Measurements from ENCODE around the gene SYNPO2. TPM values are rescaled to one million over a fixed set of nuclear protein-coding genes. Genes with fewer than 3 reads are reported as not detected.

SYNPO2 gene
- total RNA-seq, 1 donor from 2014 or later = 2.9 TPM

- H3K36me3 Mint-ChIP-seq (ENCODE audit: unreplicated experiment) = no peaks in the 10 kb centered on the region
- H3K4me1 Mint-ChIP-seq (ENCODE audit: low read depth, unreplicated experiment) = no peaks in the 10 kb centered on the region
- H3K9me3 Mint-ChIP-seq (ENCODE audit: unreplicated experiment) = peaks cover 2% of the 10 kb centered on the region
- TF ChIP-seq, protein P1, sequence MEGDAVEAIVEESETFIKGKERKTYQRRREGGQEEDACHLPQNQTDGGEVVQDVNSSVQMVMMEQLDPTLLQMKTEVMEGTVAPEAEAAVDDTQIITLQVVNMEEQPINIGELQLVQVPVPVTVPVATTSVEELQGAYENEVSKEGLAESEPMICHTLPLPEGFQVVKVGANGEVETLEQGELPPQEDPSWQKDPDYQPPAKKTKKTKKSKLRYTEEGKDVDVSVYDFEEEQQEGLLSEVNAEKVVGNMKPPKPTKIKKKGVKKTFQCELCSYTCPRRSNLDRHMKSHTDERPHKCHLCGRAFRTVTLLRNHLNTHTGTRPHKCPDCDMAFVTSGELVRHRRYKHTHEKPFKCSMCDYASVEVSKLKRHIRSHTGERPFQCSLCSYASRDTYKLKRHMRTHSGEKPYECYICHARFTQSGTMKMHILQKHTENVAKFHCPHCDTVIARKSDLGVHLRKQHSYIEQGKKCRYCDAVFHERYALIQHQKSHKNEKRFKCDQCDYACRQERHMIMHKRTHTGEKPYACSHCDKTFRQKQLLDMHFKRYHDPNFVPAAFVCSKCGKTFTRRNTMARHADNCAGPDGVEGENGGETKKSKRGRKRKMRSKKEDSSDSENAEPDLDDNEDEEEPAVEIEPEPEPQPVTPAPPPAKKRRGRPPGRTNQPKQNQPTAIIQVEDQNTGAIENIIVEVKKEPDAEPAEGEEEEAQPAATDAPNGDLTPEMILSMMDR (IDR thresholded peaks at IDR 0.05; ENCODE audit: partially characterized antibody, unreplicated experiment) = no peak
- H3K27ac Mint-ChIP-seq (ENCODE audit: unreplicated experiment) = no peak overlapping the region
- H3K4me3 Mint-ChIP-seq (ENCODE audit: unreplicated experiment) = no peak overlapping the region
- no peak for DNase-seq
- no peaks in the 10 kb centered on the region for H3K27me3 Mint-ChIP-seq (ENCODE audit: unreplicated experiment)
Measured at GRCh38 chr4:118962540-118962939, 73.9 kb downstream of the SYNPO2 start.

GRCh38 chr4:118964891-118965411 lies 76.3 kb downstream of the SYNPO2 start:
- Mint-ChIP-seq H3K27ac (ENCODE audit: unreplicated experiment) (no peak overlapping the region), H3K4me3 (ENCODE audit: unreplicated experiment) (no peak overlapping the region), H3K36me3 (ENCODE audit: unreplicated experiment) (no peaks in the 10 kb centered on the region), H3K9me3 (ENCODE audit: unreplicated experiment) (peaks cover 2% of the 10 kb centered on the region), H3K27me3 (ENCODE audit: unreplicated experiment) (no peaks in the 10 kb centered on the region), H3K4me1 (ENCODE audit: low read depth, unreplicated experiment) (no peaks in the 10 kb centered on the region)
- TF ChIP-seq, protein P1 (IDR thresholded peaks at IDR 0.05; ENCODE audit: partially characterized antibody, unreplicated experiment) = no peak
- DNase-seq = no peak

DNA sequence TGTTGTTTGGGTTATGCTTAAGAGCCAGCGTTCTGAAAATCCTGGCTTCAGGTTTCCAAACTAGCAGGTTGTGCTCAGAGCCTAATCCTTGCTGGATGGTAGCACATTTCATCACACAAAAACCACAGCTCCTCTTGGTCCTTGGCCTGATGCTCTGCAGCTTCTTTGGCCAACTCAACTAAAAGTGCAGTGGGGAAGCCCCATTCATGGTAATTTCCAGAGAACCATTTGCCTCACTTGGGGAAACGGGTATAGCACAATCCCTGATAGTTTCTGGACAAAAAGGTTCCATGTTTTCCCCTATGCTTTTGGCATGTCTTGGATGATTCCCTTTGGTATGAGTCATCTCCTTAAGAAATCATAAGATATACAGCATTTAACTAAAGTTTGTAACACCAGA lies 78.7 kb downstream of the SYNPO2 start:
- TF ChIP-seq, protein P1 (IDR thresholded peaks at IDR 0.05; ENCODE audit: partially characterized antibody, unreplicated experiment) = no peak
- no peak overlapping the region for H3K4me3 Mint-ChIP-seq (ENCODE audit: unreplicated experiment)
- no peaks in the 10 kb centered on the region for H3K4me1 Mint-ChIP-seq (ENCODE audit: low read depth, unreplicated experiment)
- peaks cover 2% of the 10 kb centered on the region for H3K9me3 Mint-ChIP-seq (ENCODE audit: unreplicated experiment)
- H3K27ac Mint-ChIP-seq (ENCODE audit: unreplicated experiment) = no peak overlapping the region
- no peak for DNase-seq
- no peaks in the 10 kb centered on the region for H3K27me3 Mint-ChIP-seq (ENCODE audit: unreplicated experiment)
- no peaks in the 10 kb centered on the region for H3K36me3 Mint-ChIP-seq (ENCODE audit: unreplicated experiment)

GRCh38 chr4:118968005-118968404 lies 79.4 kb downstream of the SYNPO2 start:
- no peaks in the 10 kb centered on the region for H3K4me1 Mint-ChIP-seq (ENCODE audit: low read depth, unreplicated experiment)
- H3K36me3 Mint-ChIP-seq (ENCODE audit: unreplicated experiment) = no peaks in the 10 kb centered on the region
- peaks cover 2% of the 10 kb centered on the region for H3K9me3 Mint-ChIP-seq (ENCODE audit: unreplicated experiment)
- no peaks in the 10 kb centered on the region for H3K27me3 Mint-ChIP-seq (ENCODE audit: unreplicated experiment)
- H3K27ac Mint-ChIP-seq (ENCODE audit: unreplicated experiment) = no peak overlapping the region
- no peak for DNase-seq
- TF ChIP-seq, protein P1 (IDR thresholded peaks at IDR 0.05; ENCODE audit: partially characterized antibody, unreplicated experiment) = no peak
- H3K4me3 Mint-ChIP-seq (ENCODE audit: unreplicated experiment) = no peak overlapping the region

DNA sequence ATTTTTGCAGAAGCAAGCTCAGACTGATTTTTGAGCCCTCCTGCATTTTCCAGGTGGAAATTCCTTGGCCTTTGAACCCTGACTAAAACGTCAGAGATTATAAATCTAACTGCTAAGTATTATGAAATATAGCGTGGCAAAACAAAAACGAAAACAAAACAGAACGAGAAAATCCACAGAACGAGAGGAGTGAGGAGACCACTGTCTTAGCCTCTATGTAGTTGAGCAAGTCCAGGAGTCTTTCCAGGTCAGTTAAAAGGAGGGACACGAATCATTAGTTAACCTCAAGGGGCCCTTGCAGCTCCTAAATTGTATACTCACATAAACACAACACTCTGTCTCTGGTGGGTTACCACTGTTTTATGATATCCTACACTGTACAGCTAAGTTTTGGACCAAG lies 80.2 kb downstream of the SYNPO2 start:
- H3K27ac Mint-ChIP-seq (ENCODE audit: unreplicated experiment) = no peak overlapping the region
- no peaks in the 10 kb centered on the region for H3K4me1 Mint-ChIP-seq (ENCODE audit: low read depth, unreplicated experiment)
- no peak for DNase-seq
- peaks cover 2% of the 10 kb centered on the region for H3K9me3 Mint-ChIP-seq (ENCODE audit: unreplicated experiment)
- H3K36me3 Mint-ChIP-seq (ENCODE audit: unreplicated experiment) = no peaks in the 10 kb centered on the region
- H3K27me3 Mint-ChIP-seq (ENCODE audit: unreplicated experiment) = no peaks in the 10 kb centered on the region
- no peak overlapping the region for H3K4me3 Mint-ChIP-seq (ENCODE audit: unreplicated experiment)
- TF ChIP-seq, protein P1 (IDR thresholded peaks at IDR 0.05; ENCODE audit: partially characterized antibody, unreplicated experiment) = no peak

All from glutamatergic neuron (in vitro differentiated cells).